Inferior parietal cortex (tissue), 1 donor: Measurements from ENCODE around the gene COL25A1.
"Not testable (repeated sequence)": the region's sequence is repeated elsewhere in the genome, so short reads cannot be mapped to it uniquely, and the experiment has no call there.

Experiments
- DNase-seq: peaks from one replicate; pipeline ENCODE4 v3.0.0-alpha.2; 2016; ENCODE audit errors: extremely low spot score

The COL25A1 gene

DNA sequence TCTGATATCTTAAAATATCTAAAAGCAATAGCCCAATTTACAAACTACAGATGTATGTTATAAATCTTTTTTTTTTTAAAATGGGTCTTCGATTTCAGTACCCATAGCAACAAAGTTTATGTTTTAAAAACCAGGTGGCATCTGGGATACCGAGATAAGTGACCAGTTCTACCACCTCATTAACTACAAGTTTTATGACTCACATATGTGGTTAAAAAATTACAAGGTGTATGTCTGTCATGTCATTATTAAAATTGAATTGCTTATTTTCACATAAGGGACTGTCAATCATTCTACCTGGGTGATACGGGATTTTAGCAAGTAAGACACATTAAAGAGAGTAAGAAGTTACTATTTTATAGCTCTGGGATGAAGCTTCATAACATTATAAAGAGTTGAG lies 347.6 kb downstream of the COL25A1 start:
- DNase-seq: no peak

DNA sequence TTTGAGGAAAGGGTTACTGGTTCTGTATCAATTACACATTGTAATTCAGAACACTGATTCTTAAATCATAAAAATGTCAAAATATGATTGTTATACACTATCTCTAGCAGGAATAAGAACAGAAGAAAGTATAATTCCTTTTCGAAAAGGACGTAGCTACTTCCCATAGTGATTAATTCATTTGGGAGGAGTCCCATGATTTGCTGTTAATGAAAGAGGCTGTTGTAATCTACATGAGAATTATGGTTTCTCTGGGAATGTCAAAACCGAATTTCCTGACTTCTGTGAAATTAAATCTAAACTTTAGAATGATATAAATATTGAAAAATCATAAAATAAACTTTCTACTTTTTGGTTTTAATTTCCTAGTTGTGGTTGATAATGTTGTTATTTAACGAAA lies 348.5 kb downstream of the COL25A1 start:
- no peak for DNase-seq

DNA sequence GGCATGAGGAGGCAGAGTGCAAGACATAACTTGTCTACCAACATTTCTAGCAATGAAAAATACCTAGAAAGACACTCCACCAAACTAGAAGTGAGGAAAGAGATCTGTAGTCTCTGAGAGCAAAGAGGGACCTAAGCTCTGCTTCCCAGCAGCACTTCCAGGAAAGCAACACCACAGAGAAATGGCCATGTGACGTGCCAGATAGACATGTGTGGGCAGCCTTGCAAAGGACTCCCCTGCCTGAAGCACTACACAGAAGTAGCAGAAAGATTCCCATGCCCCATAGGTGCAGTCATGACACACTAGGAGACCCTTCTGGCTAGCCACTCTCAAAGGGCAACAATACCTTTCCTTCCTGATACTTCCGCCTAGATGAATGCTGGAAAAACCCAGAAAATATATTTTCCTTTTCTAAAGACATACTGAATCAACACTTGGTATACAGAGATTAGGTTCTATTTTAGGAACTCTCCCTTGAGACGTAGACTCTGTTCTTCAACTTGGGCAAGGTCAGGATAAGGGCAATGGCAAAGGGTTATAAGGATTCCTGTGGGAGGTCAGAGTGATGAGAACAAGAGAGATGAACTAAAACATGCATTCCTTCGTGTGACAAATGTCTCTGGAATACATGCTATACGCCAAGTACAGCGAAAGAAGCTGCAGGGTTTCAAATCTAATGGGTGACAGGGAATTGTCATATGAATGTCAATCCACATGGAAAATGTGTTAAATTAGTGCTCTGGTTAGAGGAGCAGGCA lies 352.1 kb downstream of the COL25A1 start:
- no peak for DNase-seq

DNA sequence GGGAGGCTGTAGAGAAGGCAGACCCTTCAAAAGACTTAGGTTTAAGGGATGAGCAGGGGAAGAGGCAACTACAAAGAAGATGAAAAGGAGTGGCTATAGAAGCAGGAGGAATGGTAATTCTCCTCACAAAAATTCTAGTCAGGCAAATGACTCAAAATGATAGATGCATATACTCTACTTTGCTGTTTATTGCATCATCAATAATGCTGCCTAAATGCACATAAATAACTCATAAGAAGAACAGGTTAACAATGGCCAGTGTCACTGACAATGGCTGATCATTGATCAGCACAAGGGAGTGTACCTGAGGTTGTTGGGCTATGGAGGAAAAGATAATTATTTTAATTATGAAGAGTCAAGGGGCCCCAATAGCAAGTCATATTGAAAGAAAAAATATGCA lies 354.9 kb downstream of the COL25A1 start:
- DNase-seq: no peak

DNA sequence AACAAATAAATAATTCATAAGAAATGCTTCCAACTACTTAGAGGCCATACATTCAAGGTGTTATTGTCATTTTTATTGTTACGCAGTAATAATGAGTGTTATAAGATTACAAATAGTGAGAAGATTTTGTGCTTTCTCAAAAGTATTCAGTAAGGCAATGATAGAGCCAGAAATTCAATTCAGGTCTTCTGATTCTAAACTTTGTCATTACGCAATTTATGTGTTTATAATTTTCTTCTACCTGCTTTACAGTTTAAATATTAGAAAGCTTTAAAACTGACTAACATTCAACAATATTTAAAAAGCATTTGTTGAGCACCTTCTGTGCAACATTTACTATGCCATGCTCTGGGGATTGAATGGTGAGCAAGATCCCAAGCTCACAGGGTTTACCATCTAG lies 356.2 kb downstream of the COL25A1 start:
- no peak for DNase-seq

DNA sequence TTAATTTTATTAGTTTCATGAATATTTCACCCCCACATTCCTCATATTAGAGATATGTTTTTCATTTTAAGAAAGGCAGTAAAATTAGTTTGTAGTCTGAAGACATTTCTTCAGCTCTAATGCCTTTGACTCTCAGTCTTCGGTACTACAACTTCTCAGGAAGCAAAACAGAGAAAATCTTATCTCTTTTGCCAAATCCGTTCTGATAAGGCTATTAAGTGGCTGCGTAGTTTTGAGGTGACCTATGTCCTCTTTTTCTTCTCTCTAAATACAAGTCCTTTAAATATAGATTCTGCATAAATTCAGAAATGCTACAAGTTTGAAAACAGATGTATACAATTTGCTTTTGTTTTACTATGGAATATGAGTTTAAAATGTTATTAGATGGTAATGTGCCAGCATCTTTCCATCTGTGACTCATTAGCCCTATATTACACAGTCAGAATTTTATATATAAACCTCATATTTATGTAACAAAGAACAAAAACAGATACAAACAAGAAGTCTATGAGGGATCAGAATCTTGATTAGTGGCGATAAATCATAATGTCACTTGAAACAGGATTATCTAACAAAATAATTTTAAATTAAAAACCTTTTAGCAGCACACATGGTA lies 358.4 kb downstream of the COL25A1 start:
- DNase-seq: no peak

DNA sequence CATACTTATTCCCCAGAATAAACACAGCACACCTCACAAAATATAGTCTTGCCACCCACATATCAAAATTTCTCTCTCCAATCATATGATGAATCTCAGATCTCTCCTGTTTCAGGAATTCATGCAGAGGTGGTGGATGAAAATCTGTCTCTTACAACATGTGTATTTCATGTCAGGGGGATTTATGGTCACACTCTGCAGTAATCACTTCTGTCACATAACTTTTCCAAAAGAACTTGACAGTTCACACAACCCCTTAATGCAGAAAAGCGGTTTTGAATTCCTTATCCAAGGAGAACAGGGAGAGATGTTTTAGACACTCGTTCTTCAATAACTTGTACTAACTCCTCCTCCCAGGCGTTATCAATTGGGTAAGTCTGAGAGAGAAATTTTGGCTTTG lies 359.1 kb downstream of the COL25A1 start:
- no peak for DNase-seq

DNA sequence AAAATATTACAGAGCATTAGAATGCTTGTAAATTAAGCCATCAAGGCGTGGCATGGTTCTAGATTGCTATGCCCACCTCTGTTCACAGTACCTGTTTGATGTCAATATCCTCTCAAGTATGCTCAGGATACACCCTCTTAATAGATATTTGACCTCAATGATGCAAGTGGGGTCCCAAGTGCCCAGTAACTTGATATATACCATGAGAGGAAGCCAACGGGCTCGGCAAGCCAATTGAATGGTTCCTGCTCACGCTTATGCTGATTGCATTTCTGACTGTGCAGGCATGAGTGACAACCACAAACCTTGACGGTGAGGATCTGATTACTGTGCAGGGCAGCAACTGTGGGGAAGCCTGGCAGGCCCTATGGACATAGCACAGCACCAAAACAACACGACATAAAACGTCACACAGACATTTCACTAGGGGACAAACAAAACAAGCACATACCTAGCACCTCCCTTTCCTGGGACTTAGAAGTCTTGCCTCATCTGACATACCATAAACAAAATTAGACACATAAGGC lies 360.5 kb downstream of the COL25A1 start:
- DNase-seq: no peak

DNA sequence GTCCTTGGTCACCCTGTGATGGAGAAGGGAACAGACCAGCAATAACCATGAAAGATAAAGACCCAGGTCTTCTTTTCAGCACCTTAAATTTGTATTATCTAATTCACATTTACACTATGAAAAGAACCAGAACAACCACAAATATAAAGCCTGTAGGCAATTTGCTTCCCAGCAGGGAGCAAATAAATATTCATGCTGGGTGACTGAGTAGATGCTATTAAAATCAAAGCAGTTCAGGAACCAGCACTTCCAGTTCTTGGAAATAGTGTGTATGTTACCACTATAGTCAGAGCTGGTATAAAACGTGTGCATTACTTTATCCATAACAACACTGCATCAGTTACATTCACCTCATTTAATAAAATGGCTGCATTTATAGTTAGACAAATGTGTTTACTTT lies 361.8 kb downstream of the COL25A1 start:
- no peak for DNase-seq

DNA sequence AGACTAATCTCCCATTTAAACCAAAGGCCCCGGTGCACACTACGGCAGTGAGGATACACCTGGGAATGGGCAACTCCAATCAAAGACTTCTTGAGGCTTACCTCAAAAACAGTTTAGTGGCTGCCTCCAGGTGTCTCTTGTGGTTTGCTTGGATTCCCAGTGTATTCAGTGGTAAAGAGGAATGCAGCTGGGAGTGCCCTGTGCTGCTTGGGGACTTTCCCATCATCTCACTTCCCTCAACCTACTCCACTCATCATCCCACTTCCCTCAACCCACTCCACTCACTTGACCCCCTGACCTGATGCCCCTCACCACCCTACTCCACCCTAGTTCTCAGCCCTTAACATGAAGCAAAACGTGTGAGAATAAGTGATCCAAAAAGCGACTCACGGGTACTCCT lies 362.3 kb downstream of the COL25A1 start:
- DNase-seq: no peak

DNA sequence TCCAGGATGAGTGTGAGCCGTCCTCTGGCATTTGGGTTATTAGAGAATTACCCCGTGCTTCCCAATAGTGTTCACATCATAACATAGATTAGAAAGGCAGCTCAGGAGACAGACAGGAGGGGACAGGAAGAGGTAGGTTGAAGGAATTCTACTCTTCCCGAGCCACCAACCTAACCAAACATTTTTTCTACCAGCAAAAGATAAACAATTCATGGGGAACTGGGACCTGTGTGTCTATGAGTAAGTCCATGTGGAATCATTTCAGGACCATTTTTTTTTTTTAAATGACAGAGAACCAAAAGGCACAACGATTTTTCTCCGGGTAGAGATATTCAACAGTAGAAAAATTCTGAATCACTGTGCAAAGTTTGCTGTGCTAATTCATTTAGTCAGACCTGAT lies 365.4 kb downstream of the COL25A1 start:
- DNase-seq: no peak

DNA sequence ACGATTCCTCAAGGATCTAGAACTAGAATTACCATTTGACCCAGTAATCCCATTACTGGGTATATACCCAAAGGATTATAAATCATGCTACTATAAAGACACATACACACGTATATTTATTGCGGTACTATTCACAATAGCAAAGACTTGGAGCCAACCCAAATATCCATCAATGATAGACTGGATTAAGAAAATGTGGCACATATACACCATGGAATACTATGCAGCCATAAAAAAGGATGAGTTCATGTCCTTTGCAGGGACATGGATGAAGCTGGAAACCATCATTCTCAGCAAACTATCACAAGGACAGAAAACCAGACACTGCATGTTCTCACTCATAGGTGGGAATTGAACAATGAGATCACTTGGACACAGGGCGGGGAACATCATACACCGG lies 368.5 kb downstream of the COL25A1 start:
- DNase-seq: not testable (repeated sequence)

DNA sequence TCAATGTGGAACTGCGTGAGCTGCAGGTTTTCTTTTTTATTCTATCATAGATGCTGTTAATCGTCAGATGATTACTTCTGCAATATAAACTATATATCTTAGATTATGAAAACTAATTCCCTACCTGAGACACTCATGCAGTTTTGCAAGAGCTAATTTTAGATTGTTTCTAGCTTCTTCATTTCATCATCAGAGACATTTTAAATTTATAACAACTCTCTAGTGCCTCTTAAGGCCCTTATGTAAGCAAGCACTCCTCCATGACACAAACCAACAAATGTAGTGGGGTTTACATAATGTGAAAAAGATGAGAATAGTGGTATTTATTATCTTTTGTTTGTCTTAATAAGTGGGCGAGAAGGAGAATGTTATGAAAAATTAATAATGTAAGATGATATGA lies 369.4 kb downstream of the COL25A1 start:
- no peak for DNase-seq

DNA sequence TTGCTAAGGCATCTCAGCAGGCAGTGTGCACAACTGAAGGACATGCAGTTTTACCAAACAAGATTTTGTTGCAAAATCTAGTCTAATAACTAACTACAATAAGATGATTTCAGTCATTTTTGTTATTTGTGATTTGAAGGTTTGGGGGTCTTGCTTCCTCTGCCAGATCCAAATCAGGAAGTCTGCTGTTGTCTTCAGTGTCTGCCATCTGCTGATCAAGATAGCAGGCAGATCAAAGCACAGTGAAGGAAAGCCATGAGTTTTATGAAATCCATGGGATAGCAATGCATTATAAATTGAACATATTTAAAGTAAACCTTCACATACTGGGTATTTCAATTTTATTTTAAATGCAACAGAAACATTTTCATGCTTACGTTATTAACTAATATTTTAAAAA lies 370.5 kb downstream of the COL25A1 start:
- no peak for DNase-seq

DNA sequence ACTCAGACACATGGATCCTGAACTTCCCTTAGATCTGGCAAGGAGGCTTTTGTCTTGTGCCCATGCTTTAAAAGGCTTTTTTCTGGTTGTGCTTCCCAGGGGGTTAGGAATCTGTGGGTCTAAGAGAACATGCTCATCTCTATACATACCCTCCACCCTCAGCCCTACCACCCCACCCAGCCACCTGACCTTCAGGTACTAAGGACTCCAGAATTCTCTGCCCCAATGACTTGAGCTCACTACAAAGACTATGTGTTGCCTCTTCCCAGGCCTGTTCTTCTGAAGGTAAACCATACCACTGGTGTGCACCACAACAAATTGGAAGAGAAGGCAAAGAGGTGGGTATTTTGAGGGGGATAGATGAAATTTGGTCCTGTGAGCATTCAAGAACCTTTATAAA lies 372.3 kb downstream of the COL25A1 start:
- DNase-seq: no peak

DNA sequence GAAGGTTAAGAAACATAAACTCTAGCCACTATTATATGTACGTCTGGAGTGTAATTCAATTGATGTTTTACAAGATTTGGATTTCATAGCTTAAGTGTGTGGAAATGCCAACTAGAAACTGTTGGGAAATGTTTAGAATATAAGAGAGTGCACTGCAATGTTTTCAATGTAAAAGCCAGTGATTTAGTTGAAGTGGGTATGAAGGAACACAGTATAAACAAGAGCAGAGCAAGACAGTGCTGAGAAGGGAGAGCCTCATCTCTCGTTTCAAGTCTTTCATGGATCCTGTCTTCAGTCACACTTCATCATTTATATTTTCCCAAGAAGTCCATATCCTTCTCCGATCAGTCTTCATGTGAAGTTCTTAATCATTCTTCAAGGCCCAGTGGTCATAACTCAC lies 375.7 kb downstream of the COL25A1 start:
- DNase-seq: no peak

DNA sequence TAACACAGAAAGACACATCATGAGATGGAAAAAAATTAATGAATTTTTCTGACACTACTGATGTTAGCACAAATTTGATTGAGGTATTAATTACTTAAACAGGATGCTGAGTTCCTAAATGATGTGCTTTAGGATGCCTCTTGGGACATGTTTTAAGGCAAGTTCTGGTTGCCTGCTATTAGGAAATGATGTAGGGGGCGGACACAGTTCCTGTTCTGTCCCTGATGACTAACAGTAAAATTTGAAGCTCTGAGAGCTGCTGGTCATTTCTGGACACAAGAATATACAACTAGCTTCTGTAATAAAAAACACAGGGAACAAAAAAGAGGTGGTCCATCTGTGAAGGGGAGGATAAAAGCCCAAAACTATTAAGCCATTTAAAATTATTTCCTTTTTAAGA lies 376.4 kb downstream of the COL25A1 start:
- no peak for DNase-seq

DNA sequence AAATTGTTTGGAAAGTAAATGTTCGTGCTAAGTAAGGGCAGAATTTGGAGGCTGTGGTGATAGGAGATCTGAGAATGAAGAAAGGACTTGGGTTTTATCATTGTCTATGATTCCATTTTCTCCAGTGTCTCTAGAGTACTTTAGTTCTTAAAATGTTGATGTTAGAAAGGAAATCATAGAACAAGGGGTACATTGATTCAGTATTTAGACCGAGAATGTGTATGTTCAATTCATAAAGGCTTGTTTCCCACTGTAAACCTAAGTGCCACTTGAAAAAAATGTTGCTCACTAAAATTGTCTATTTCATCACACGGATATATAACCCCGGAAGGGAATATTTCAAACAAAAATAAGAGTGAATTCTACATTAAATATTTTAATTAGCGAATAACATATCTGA lies 380.3 kb downstream of the COL25A1 start:
- no peak for DNase-seq

DNA sequence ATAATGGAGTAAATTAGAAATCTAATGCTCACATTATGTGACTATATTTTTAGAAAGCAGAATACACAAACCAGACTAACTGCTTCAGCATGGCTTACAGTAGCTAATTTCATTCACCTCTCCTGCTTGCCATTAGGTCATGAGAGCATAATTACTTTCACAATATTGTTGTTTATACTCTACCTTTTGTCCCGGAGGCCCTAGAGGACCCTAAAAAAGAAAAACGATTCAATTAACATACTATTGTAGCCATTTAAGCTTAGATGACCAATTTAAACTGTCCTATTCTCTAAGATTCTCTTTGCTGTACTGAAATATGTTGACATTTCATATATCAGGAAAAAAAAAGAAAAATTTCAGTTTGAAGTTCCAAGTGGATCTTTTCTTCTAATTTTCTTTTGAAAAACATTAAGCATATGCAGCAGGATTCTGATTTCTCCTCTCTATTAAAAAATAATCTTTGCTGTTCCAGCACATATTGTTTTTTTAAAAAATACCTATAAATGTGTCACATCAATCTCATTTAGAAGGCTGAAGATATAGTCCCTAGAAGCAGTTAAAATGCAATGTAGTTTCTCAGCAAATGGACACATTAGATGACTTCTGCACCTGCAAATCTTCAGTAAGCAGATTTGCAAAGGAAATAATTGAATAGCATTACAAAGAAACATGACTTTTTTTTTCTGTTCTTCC lies 381.9 kb downstream of the COL25A1 start:
- no peak for DNase-seq

DNA sequence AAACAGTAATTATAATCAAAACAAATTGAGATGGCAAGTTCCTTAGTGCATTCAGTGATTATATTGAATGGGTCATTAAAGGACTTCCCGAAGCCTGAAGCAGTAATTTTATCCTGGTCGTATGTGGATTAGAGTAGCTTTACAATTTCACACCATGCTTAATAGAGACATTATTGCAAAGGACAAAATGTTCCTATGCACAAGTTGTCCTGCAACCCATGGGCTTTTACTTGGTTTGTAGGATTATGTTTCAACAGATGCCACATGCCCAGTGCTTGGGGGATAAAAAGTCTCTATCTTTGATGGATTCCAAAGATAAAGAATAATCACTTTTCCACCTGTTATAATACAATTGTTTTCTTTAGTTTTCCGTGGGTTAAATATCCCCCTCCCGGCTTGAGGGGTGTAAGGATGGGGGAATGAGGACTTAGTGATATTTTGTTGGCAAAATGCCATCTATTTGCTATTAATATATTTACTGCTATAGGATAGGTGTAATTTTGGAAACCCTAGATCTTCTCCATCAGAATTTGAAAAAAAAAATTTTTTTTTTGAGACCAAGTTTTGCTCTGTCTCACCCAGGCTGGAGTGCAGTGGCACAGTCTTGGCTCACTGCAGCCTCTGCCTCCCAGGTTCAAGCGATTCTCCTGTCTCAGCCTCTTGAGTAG lies 383.1 kb downstream of the COL25A1 start:
- DNase-seq: no peak

DNA sequence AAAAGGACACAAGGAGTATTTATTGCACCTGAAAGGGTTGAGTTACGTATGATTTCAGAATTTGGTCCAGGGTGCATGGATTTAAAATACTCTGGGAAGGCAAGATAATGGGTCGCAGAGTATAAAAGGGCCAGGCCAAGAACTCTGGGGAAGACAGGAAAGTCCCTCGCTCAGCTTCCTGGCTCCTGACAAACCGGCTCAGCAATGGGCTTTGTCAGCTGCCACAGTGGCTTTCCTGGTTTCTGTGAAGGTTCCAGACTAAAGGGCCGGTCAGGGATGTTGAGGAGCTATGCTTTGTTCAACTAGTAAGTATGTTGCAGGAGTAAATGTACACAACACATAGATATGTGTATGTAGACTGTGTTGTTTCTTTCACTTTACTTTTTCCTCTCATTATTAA lies 385.2 kb downstream of the COL25A1 start:
- DNase-seq: no peak

DNA sequence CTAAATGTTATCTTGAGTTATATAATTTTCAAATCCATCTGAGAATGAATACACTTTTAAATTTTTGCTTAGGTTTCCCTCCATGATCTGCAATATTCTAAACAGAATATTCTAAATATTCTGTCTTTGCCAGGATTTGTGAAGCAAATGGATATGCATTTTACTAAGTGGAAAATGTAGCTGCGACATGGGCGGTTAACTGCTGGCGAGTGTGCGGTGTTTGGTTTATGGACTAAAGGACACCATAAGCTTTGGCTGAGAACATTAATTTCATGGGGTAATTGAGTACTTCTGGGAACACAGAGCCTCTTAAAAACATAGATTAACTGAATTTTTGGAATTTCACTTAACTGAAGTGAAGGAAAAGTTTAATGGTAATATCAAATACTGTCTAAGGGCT lies 385.8 kb downstream of the COL25A1 start:
- no peak for DNase-seq
